ENCODE measurements around the gene CD200R1L.

CD200R1L gene

GRCh38 chr3:112775011-112775742 is 71.5 kb downstream of the CD200R1L start:
- FAIRE-seq: no peak

GRCh38 chr3:112774293-112774926 is 72.3 kb downstream of the CD200R1L start:
- no peak for TF ChIP-seq CTCF (IDR thresholded peaks at IDR 0.05; ENCODE audit: insufficient read depth, missing control alignments)
- FAIRE-seq: no peak
- DNase-seq (ENCODE audit: insufficient read length, low spot score): no peak

More at GRCh38 chr3:112775011-112775742, 71.5 kb downstream of the CD200R1L start:
- no peak for TF ChIP-seq CTCF (IDR thresholded peaks at IDR 0.05; ENCODE audit: insufficient read depth, missing control alignments)
- no peak for DNase-seq (ENCODE audit: insufficient read length, low spot score)

- TF ChIP-seq CTCF (IDR thresholded peaks at IDR 0.05; ENCODE audit: insufficient read depth, missing control alignments): no peak
- DNase-seq (ENCODE audit: insufficient read length, low spot score) (no peak), FAIRE-seq (no peak)
Measured at GRCh38 chr3:112773864-112774263, 72.8 kb downstream of the CD200R1L start.

GRCh38 chr3:112770951-112771350 is 75.7 kb downstream of the CD200R1L start:
- FAIRE-seq (no peak), DNase-seq (ENCODE audit: insufficient read length, low spot score) (no peak)
- TF ChIP-seq CTCF (IDR thresholded peaks at IDR 0.05; ENCODE audit: insufficient read depth, missing control alignments): no peak

GRCh38 chr3:112770032-112770626 is 76.5 kb downstream of the CD200R1L start:
- no peak for FAIRE-seq
- TF ChIP-seq CTCF (IDR thresholded peaks at IDR 0.05; ENCODE audit: insufficient read depth, missing control alignments): no peak
- no peak for DNase-seq (ENCODE audit: insufficient read length, low spot score)

DNA sequence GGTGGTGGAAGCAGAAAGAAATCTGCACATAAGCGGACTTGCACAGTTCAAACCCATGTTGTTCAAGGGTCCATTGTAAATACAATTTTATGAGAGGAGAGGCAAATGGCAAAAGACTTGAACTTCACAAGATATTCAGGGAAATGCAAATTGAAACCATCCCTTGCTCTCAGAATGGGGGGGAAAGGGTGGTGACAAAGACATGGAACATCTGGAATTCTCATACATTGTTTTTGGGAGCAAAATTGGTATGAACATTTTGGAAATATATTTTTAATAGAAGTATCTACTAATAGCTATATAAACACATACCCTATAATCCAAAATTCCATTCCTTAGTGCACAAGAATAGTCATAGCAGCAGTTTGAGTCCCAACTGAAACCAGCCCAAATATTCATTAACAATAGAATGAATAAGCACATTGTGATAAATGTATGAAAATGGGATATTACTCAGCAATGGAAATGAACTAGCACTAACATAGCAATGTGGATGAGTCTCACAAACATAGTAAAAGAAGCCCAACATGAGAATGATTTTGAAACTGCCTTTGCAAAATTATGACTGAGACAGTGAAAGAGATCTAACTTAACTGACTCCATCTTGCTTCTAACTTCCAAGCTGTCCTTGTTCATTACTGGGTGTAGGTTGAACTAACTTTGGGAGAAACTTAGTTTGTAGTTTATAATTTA is 77.2 kb downstream of the CD200R1L start:
- FAIRE-seq (no peak), DNase-seq (ENCODE audit: insufficient read length, low spot score) (no peak)
- TF ChIP-seq CTCF (IDR thresholded peaks at IDR 0.05; ENCODE audit: insufficient read depth, missing control alignments): no peak

Data from D721Med (cell line).